H1 (cell line): ENCODE data around the gene NKD2. TPM values are rescaled to one million over a fixed set of nuclear protein-coding genes. Genes with fewer than 3 reads are reported as not detected.

Experiments
- ASH2L ChIP-seq: fragments of 200-600, 300-600 bp; sonication (generic); IDR thresholded peaks from one replicate; pipeline ENCODE4 v1.7.1; 2017; ENCODE audit warnings: low read length
- RBBP5 ChIP-seq: IDR thresholded peaks from 2 replicates; pipeline ENCODE4 v1.7.1; 2012; ENCODE audit warnings: low read depth, mild to moderate bottlenecking, inconsistent platforms, low read length, moderate library complexity, borderline replicate concordance
- RXRA ChIP-seq: IDR thresholded peaks from 2 replicates; pipeline ENCODE4 v1.6.1; 2011; ENCODE audit warnings: low read depth, mild to moderate bottlenecking, low read length, moderate library complexity; ENCODE audit not compliant: insufficient read depth
- SIN3A ChIP-seq, 2 experiments: IDR thresholded peaks in 1 of 2; conservative IDR thresholded peaks in 1 of 2; 2 replicates each; pipeline ENCODE4 v1.6.1; 2011 to 2012; ENCODE audit warnings: low read length in 2 of 2, improper control_type of control experiment in 1 of 2, low read depth in 1 of 2, mild to moderate bottlenecking in 1 of 2
- TAF7 ChIP-seq: optimal IDR thresholded peaks from 2 replicates; pipeline ENCODE3; 2011; ENCODE audit warnings: low read depth, mild to moderate bottlenecking, inconsistent platforms, low read length, moderate library complexity, borderline replicate concordance
- ZNF274 ChIP-seq: IDR thresholded peaks from 2 replicates; pipeline ENCODE4 v1.7.0; 2012; ENCODE audit warnings: low read length, borderline replicate concordance; ENCODE audit errors: extremely low read depth
- polyA plus RNA-seq, 7 experiments: library from polyadenylated mRNA; depleted of rRNA in 3 of 7; stranded (reverse) in 5 of 7; unstranded in 2 of 7; fragments of >200 nt in 5 of 7; fragments of 200-250 nt in 2 of 7; gene quantifications; 1 replicate in 5 of 7; 2 replicates in 1 of 7; 4 replicates in 1 of 7; pipeline versions ENCODE4 v1.2.1 to v1.2.3, GENCODE V29; 2011 to 2013; ENCODE audit warnings: missing spikeins in 2 of 7, mixed read lengths in 2 of 7
- total RNA-seq: library from RNA; stranded (reverse); fragmentation: NEBNext Ultra II Directional; extraction: Animal tissue kit (Norgen Biotek cat#: 25700); gene quantifications from 2 replicates; pipeline ENCODE4 v1.2.1, GENCODE V29; 2021

NKD2 gene
- total and polyA plus RNA-seq, 2 of the 8 experiments (the other 6 are each of a cell fraction or from before 2014, with no cell fraction given): 5.5 to 7.9 TPM

DNA sequence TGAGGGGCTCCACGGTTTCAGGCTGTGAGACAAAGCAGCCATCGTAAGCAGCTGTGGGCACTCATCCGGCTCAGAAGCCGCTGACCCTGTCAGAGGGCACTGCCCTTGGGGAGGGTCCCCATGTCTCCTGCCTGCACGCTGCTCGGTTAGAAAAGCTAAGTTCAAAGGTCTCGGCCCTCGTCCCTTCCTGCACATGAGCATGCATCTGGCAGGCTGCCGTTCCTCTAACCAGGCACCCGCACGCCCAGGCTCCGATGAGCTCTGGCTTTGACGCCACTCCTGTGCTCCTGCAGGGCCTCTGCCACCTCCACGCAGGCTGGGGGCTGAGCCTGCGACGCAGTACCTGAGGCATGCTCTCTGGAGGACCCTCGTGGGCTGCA is 51.3 kb downstream of the NKD2 start (continued):
- TF ChIP-seq ZNF274 (no peak), RXRA (no peak), SIN3A (conservative IDR thresholded peaks at IDR 0.05 in 1 of 2, IDR thresholded peaks at IDR 0.05 in 1 of 2; ENCODE audit: low read depth in 1 of 2, low read length in 2 of 2) (no peak), ASH2L (no peak), TAF7 (no peak), RBBP5 (no peak)
